A673 (cell line): ENCODE data around the gene ATP5ME. TPM values are rescaled to one million over a fixed set of nuclear protein-coding genes. Genes with fewer than 3 reads are reported as not detected.

Experiments used
- BruUV-seq: library from RNA; stranded (reverse); fragments of 400-500 nt; replicated peaks from 2 replicates; lab custom pipeline; 2021; lab: Mats Ljungman, UMichigan
- CTCF ChIA-PET: fragments of 300-600 bp; sonication (Branson Sonifier 250); formaldehyde crosslinking; loops from one replicate; lab custom pipeline; 2022; ENCODE audit warnings: antibody characterized with exemption; lab: Charles Lee
- POLR2A ChIA-PET: fragments of 300-600 bp; sonication (Branson Sonifier 250); formaldehyde crosslinking; loops from one replicate; lab custom pipeline; 2022; ENCODE audit warnings: antibody characterized with exemption; ENCODE audit not compliant: low non-redundant PET; lab: Charles Lee
- DNase-seq: peaks from one replicate; pipeline ENCODE4 v3.0.0-alpha.2; 2015; ENCODE audit warnings: low spot score
- H3K27ac ChIP-seq: fragments of 200-600 bp; sonication (generic); 2 replicates; pipeline ENCODE4 v1.5.1; 2016; ENCODE audit warnings: mixed run types, low read depth, mild to moderate bottlenecking, mixed read lengths, antibody characterized with exemption, low read length; ENCODE audit not compliant: poor library complexity, severe bottlenecking
- H3K27me3 ChIP-seq: fragments of 200-600 bp; sonication (generic); replicated peaks from 2 replicates; pipeline ENCODE4 v1.6.1; 2017; ENCODE audit warnings: mixed run types, low read depth, mild to moderate bottlenecking, mixed read lengths, antibody characterized with exemption, low read length; ENCODE audit not compliant: insufficient read depth, poor library complexity
- H3K36me3 ChIP-seq: fragments of 200-600 bp; sonication (generic); 2 replicates; pipeline ENCODE4 v1.6.1; 2016; ENCODE audit warnings: mixed run types, mild to moderate bottlenecking, mixed read lengths, antibody characterized with exemption, low read length; ENCODE audit not compliant: insufficient read depth, poor library complexity, severe bottlenecking
- H3K4me1 ChIP-seq: fragments of 200-600 bp; sonication (generic); 2 replicates; pipeline ENCODE4 v1.6.1; 2017; ENCODE audit warnings: mixed run types, mild to moderate bottlenecking, mixed read lengths, antibody characterized with exemption, low read length; ENCODE audit not compliant: insufficient read depth, poor library complexity, severe bottlenecking
- H3K4me3 ChIP-seq: fragments of 200-600 bp; sonication (generic); 2 replicates; pipeline ENCODE4 v1.5.1; 2016; ENCODE audit warnings: low read depth, mixed run types, mild to moderate bottlenecking, mixed read lengths, low read length; ENCODE audit not compliant: poor library complexity, severe bottlenecking
- H3K9me3 ChIP-seq: fragments of 200-600 bp; sonication (generic); 2 replicates; pipeline ENCODE4 v1.6.1; 2016; ENCODE audit warnings: mixed run types, low read depth, mild to moderate bottlenecking, mixed read lengths, antibody characterized with exemption, low read length; ENCODE audit not compliant: poor library complexity, severe bottlenecking
- EZH2 ChIP-seq: fragments of 200-600 bp; sonication (generic); IDR thresholded peaks from 2 replicates; pipeline ENCODE4 v1.6.1; 2017; ENCODE audit warnings: borderline replicate concordance, low read depth, mild to moderate bottlenecking, mixed read lengths, antibody characterized with exemption, low read length; ENCODE audit not compliant: poor library complexity, severe bottlenecking
- intact Hi-C: fragments of 100-400 bp; cut with micrococcal nuclease; formaldehyde crosslinking; loops from one replicate; pipeline ENCODE4 v1.10.0; 2022; ENCODE audit not compliant: unreplicated experiment
- total RNA-seq: library from RNA; stranded (reverse); gene quantifications from 2 replicates; pipeline ENCODE4 v1.2.3, GENCODE V29; 2021
- TF ChIP-seq, protein P1 (sequence below): fragments of 300-800, 200-600 bp; sonication (generic); conservative IDR thresholded peaks from 2 replicates; pipeline ENCODE4 v1.5.1; 2017; ENCODE audit warnings: low read depth, mild to moderate bottlenecking, antibody characterized with exemption, low read length, moderate library complexity, mixed read lengths

ATP5ME gene
- total RNA-seq, 1 experiment from 2014 or later = 383 TPM

GRCh38 chr4:622996-623913 lies 50.8 kb downstream of the ATP5ME start:
- no peaks in the 10 kb centered on the region for H3K9me3 ChIP-seq
- no peaks in the 10 kb centered on the region for H3K4me1 ChIP-seq
- ChIA-PET POLR2A (no interaction called here), CTCF (interaction anchor here (0.6 kb wide), 1 partner anchor 1277 kb away, joined by 6 read pairs; no protein-coding TSS in a partner anchor)
- no peaks in the 10 kb centered on the region for H3K36me3 ChIP-seq
- no peaks in the 10 kb centered on the region for H3K27me3 ChIP-seq
- no peak for DNase-seq
- intact Hi-C loops = no loop called here
- H3K27ac ChIP-seq = no peak overlapping the region
- TF ChIP-seq, protein P1, sequence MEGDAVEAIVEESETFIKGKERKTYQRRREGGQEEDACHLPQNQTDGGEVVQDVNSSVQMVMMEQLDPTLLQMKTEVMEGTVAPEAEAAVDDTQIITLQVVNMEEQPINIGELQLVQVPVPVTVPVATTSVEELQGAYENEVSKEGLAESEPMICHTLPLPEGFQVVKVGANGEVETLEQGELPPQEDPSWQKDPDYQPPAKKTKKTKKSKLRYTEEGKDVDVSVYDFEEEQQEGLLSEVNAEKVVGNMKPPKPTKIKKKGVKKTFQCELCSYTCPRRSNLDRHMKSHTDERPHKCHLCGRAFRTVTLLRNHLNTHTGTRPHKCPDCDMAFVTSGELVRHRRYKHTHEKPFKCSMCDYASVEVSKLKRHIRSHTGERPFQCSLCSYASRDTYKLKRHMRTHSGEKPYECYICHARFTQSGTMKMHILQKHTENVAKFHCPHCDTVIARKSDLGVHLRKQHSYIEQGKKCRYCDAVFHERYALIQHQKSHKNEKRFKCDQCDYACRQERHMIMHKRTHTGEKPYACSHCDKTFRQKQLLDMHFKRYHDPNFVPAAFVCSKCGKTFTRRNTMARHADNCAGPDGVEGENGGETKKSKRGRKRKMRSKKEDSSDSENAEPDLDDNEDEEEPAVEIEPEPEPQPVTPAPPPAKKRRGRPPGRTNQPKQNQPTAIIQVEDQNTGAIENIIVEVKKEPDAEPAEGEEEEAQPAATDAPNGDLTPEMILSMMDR = no peak
- TF ChIP-seq EZH2 = no peak
- H3K4me3 ChIP-seq = no peak overlapping the region
- no TSS peak for BruUV-seq

Other genes with a start within 250 kb of the ATP5ME start
- 35.4 and 42.3 TPM in 2 replicates for gene ZNF721, start 175.1 kb downstream of the ATP5ME start, total RNA-seq
- gene PIGG, start 175.1 kb downstream of the ATP5ME start, total RNA-seq = 58.8 and 61.4 TPM in 2 replicates
- gene TMEM271, start 98.0 kb downstream of the ATP5ME start, total RNA-seq = 2.6 and 3.6 TPM in 2 replicates
- 10.4 and 12.9 TPM in 2 replicates for gene PDE6B, start 48.7 kb downstream of the ATP5ME start, total RNA-seq
- gene MYL5, start 266 bp upstream of the ATP5ME start, total RNA-seq = 11.7 and 13.0 TPM in 2 replicates
- gene SLC49A3, start 14.9 kb upstream of the ATP5ME start, total RNA-seq = 0.47 and 1.7 TPM in 2 replicates
- gene PCGF3, start 31.6 kb upstream of the ATP5ME start, total RNA-seq = 83.5 and 83.9 TPM in 2 replicates
- gene CPLX1, start 151.9 kb upstream of the ATP5ME start, total RNA-seq = 4.6 and 6.6 TPM in 2 replicates